ELR (cell line): ENCODE results near the gene TMEM179B.
A peak's percentile ranks its signal among the peaks of the same experiment; 100 is the strongest.

Source experiments
- DNase-seq: peaks from one replicate; pipeline ENCODE4 v3.0.0-alpha.2; 2015; ENCODE audit warnings: low read depth

The TMEM179B gene

GRCh38 chr11:62832336-62833234 lies 45.4 kb downstream of the TMEM179B start, which contains the start of gene TEX54:
TEX54 (minus strand) TSS chr11:62832841.
- peak; percentile 47 for DNase-seq

GRCh38 chr11:62835336-62835735 lies 48.1 kb downstream of the TMEM179B start:
- DNase-seq = no peak

- DNase-seq = peak; percentile 96
Measured at GRCh38 chr11:62839050-62839945, 52.1 kb downstream of the TMEM179B start, which contains the start of gene WDR74. WDR74 (minus strand) TSS chr11:62839590; CDS start chr11:62839570, 20 bp downstream.
